Activated B cell treated with CpG ODN at 0.5 μM for 24 hours (primary cell): ENCODE data around the gene ZNF746. TPM values are rescaled to one million over a fixed set of nuclear protein-coding genes. Genes with fewer than 3 reads are reported as not detected.

ENCODE experiments used
- ATAC-seq: fragments of 200-7000 bp; cut with Tn5 transposase; one replicate; pipeline ENCODE4 v1.10.0; 2021; ENCODE audit warnings: low read depth, mild to moderate bottlenecking, moderate library complexity
- CTCF ChIA-PET: fragments of 350-600 bp; sonication (Branson Sonifier 250); formaldehyde crosslinking; loops from one replicate; lab custom pipeline; 2021; ENCODE audit warnings: antibody characterized with exemption; lab: Charles Lee
- POLR2A ChIA-PET: fragments of 350-600 bp; sonication (Branson Sonifier 250); formaldehyde crosslinking; loops from one replicate; lab custom pipeline; 2021; ENCODE audit warnings: antibody characterized with exemption; lab: Charles Lee
- DNase-seq: peaks from one replicate; pipeline ENCODE4 v3.0.0; 2022
- H3K27ac Mint-ChIP-seq: one replicate; pipeline ENCODE4 v1.8.0; 2020; ENCODE audit warnings: mixed read lengths
- H3K27me3 Mint-ChIP-seq: one replicate; pipeline ENCODE4 v1.8.0; 2021; ENCODE audit warnings: mixed read lengths
- H3K36me3 Mint-ChIP-seq: one replicate; pipeline ENCODE4 v1.8.0; 2021; ENCODE audit warnings: low read depth, mixed read lengths
- H3K4me1 Mint-ChIP-seq: one replicate; pipeline ENCODE4 v1.8.0; 2021; ENCODE audit warnings: mixed read lengths
- H3K4me3 Mint-ChIP-seq: one replicate; pipeline ENCODE4 v1.8.0; 2020; ENCODE audit warnings: mild to moderate bottlenecking, mixed read lengths
- H3K9me3 Mint-ChIP-seq: one replicate; pipeline ENCODE4 v1.8.0; 2020; ENCODE audit warnings: mixed read lengths
- CTCF ChIP-seq: fragments of 200-600 bp; IDR thresholded peaks from one replicate; pipeline ENCODE4 v1.8.0; 2022; ENCODE audit warnings: antibody characterized with exemption, mild to moderate bottlenecking
- intact Hi-C: fragments of 100-400 bp; cut with micrococcal nuclease; formaldehyde crosslinking; loops from one replicate; pipeline ENCODE4 v1.15.1; 2024
- total RNA-seq: library from RNA; stranded (reverse); gene quantifications from 2 replicates; pipeline ENCODE4 v1.2.3, GENCODE V29; 2022

The ZNF746 gene
- total RNA-seq, 1 donor from 2014 or later = 28.4 TPM

- no peaks in the 10 kb centered on the region for H3K27me3 Mint-ChIP-seq
- ATAC-seq (no peak), DNase-seq (no peak)
- CTCF ChIA-PET = no interaction called here
- intact Hi-C loops = no loop called here
- peaks cover 23% of the 10 kb centered on the region for H3K4me1 Mint-ChIP-seq
- H3K4me3 Mint-ChIP-seq = no peak overlapping the region
- H3K36me3 Mint-ChIP-seq = peaks cover 68% of the 10 kb centered on the region
- TF ChIP-seq CTCF = no peak
- POLR2A ChIA-PET = no interaction called here
- no peak overlapping the region for H3K27ac Mint-ChIP-seq
- H3K9me3 Mint-ChIP-seq = no peaks in the 10 kb centered on the region
Observed at GRCh38 chr7:149493366-149493765, 4.2 kb downstream of the ZNF746 start.

- H3K4me1 Mint-ChIP-seq = peaks cover 4% of the 10 kb centered on the region
- ATAC-seq (no peak), DNase-seq (no peak)
- H3K4me3 Mint-ChIP-seq = no peak overlapping the region
- TF ChIP-seq CTCF = no peak
- intact Hi-C loops = no loop called here
- H3K9me3 Mint-ChIP-seq = no peaks in the 10 kb centered on the region
- peaks cover 90% of the 10 kb centered on the region for H3K36me3 Mint-ChIP-seq
- H3K27ac Mint-ChIP-seq = no peak overlapping the region
- ChIA-PET CTCF (no interaction called here), POLR2A (no interaction called here)
- H3K27me3 Mint-ChIP-seq = no peaks in the 10 kb centered on the region
Observed at GRCh38 chr7:149490083-149490760, 7.4 kb downstream of the ZNF746 start.

- intact Hi-C loops = no loop called here
- ChIA-PET POLR2A (no interaction called here), CTCF (no interaction called here)
- Mint-ChIP-seq H3K9me3 (no peaks in the 10 kb centered on the region), H3K36me3 (peaks cover 89% of the 10 kb centered on the region), H3K27ac (no peak overlapping the region), H3K4me1 (no peaks in the 10 kb centered on the region), H3K4me3 (no peak overlapping the region), H3K27me3 (no peaks in the 10 kb centered on the region)
- peak; percentile 37 for ATAC-seq
- no peak for DNase-seq
- TF ChIP-seq CTCF = no peak
Observed at GRCh38 chr7:149489391-149490024, 8.1 kb downstream of the ZNF746 start.

- Mint-ChIP-seq H3K9me3 (peaks cover 9% of the 10 kb centered on the region), H3K4me3 (no peak overlapping the region), H3K27me3 (no peaks in the 10 kb centered on the region), H3K4me1 (peaks cover 1% of the 10 kb centered on the region), H3K36me3 (peaks cover 61% of the 10 kb centered on the region), H3K27ac (no peak overlapping the region)
- DNase-seq (no peak), ATAC-seq (no peak)
- POLR2A ChIA-PET = no interaction called here
- no peak for TF ChIP-seq CTCF
- CTCF ChIA-PET = no interaction called here
- intact Hi-C loops = no loop called here
Observed at GRCh38 chr7:149479568-149479967, 18.0 kb downstream of the ZNF746 start.

GRCh38 chr7:149478754-149479153, 18.9 kb downstream of the ZNF746 start:
- Mint-ChIP-seq H3K36me3 (peaks cover 65% of the 10 kb centered on the region), H3K27ac (no peak overlapping the region), H3K4me3 (no peak overlapping the region), H3K4me1 (no peaks in the 10 kb centered on the region), H3K27me3 (no peaks in the 10 kb centered on the region), H3K9me3 (peaks cover 9% of the 10 kb centered on the region)
- no peak for DNase-seq
- ATAC-seq = no peak
- intact Hi-C loops = no loop called here
- ChIA-PET POLR2A (no interaction called here), CTCF (no interaction called here)
- no peak for TF ChIP-seq CTCF
